K562 (cell line): Measurements from ENCODE around the gene COL1A1. TPM values are rescaled to one million over a fixed set of nuclear protein-coding genes. Genes with fewer than 3 reads are reported as not detected.

Experiments
- CBFA2T2 ChIP-seq: fragments of 450-650 bp; conservative IDR thresholded peaks from 2 replicates; pipeline ENCODE4 v1.6.1; 2017; ENCODE audit warnings: mild to moderate bottlenecking
- HES1 ChIP-seq: fragments of 450-650 bp; IDR thresholded peaks from 2 replicates; pipeline ENCODE4 v1.6.1; 2016; ENCODE audit warnings: low read depth, mild to moderate bottlenecking, moderate library complexity
- HMGXB4 ChIP-seq: sonication (generic); formaldehyde crosslinking; IDR thresholded peaks from 2 replicates; pipeline ENCODE4 v1.8.1; 2023; ENCODE audit warnings: mild to moderate bottlenecking, missing genetic modification reagents
- KLF16 ChIP-seq: IDR thresholded peaks from 2 replicates; pipeline ENCODE4 v1.6.1; 2016; ENCODE audit warnings: antibody characterized with exemption
- PHTF2 ChIP-seq: fragments of 250-450 bp; sonication (Bioruptor Pico); IDR thresholded peaks from 2 replicates; pipeline ENCODE4 v1.5.0; 2021; ENCODE audit warnings: mild to moderate bottlenecking
- PML ChIP-seq: IDR thresholded peaks from 2 replicates; pipeline ENCODE4 v1.6.1; 2012; ENCODE audit warnings: low read length, inconsistent platforms
- PRDM10 ChIP-seq: fragments of 450-650 bp; IDR thresholded peaks from 2 replicates; pipeline ENCODE4 v1.6.1; 2018; ENCODE audit not compliant: partially characterized antibody
- PTBP1 ChIP-seq: fragments of 200-400 bp; formaldehyde crosslinking; IDR thresholded peaks from 2 replicates; pipeline ENCODE4 v1.6.1; 2017; ENCODE audit warnings: low read depth, low read length
- RCOR1 ChIP-seq, 2 experiments: IDR thresholded peaks; 2 replicates each; pipeline ENCODE4 v1.6.1; 2012; ENCODE audit warnings: low read depth in 2 of 2, low read length in 2 of 2, borderline replicate concordance in 1 of 2, improper control_type of control experiment in 1 of 2
- SNIP1 ChIP-seq: fragments of 450-650 bp; IDR thresholded peaks from 2 replicates; pipeline ENCODE4 v1.7.1; 2017; ENCODE audit warnings: low read depth, mild to moderate bottlenecking
- SP1 ChIP-seq: sonication (generic); formaldehyde crosslinking; IDR thresholded peaks from 2 replicates; pipeline ENCODE4 v1.8.1; 2022; ENCODE audit warnings: mild to moderate bottlenecking, missing genetic modification reagents
- TEAD1 ChIP-seq, 2 experiments: fragments of 450-650 bp in 1 of 2; sonication (generic) in 1 of 2; formaldehyde crosslinking; IDR thresholded peaks; 2 replicates each; pipeline versions ENCODE4 v1.4.0 to v1.8.0; 2020 to 2022; ENCODE audit warnings: mild to moderate bottlenecking in 2 of 2, missing genetic modification reagents in 1 of 2
- TEAD4 ChIP-seq, 2 experiments: sonication (generic) in 1 of 2; formaldehyde crosslinking in 1 of 2; IDR thresholded peaks; 2 replicates each; pipeline versions ENCODE4 v1.6.1 to v1.8.0; 2012 to 2022; ENCODE audit warnings: borderline replicate concordance in 1 of 2, inconsistent platforms in 1 of 2, low read length in 1 of 2, mild to moderate bottlenecking in 1 of 2, missing genetic modification reagents in 1 of 2
- TOE1 ChIP-seq, 2 experiments: fragments of 450-650 bp in 1 of 2; sonication (generic) in 1 of 2; formaldehyde crosslinking in 1 of 2; IDR thresholded peaks; 2 replicates each; pipeline versions ENCODE4 v1.7.1 to v1.8.0; 2016 to 2022; ENCODE audit warnings: borderline replicate concordance in 2 of 2, mild to moderate bottlenecking in 2 of 2, antibody characterized with exemption in 1 of 2, inconsistent platforms in 1 of 2, low read depth in 1 of 2, missing genetic modification reagents in 1 of 2, moderate library complexity in 1 of 2
- ZNF277 ChIP-seq: fragments of 250-450 bp; sonication (Bioruptor Pico); IDR thresholded peaks from 2 replicates; pipeline ENCODE4 v1.8.0; 2022; ENCODE audit warnings: inconsistent platforms, mild to moderate bottlenecking, moderate library complexity, borderline replicate concordance
- ZNF311 ChIP-seq: fragments of 250-450 bp; sonication (Bioruptor Pico); IDR thresholded peaks from 2 replicates; pipeline ENCODE4 v1.4.0; 2020; ENCODE audit warnings: mild to moderate bottlenecking, moderate library complexity
- ZNF41 ChIP-seq: fragments of 250-450 bp; sonication (Bioruptor Pico); conservative IDR thresholded peaks from 2 replicates; pipeline ENCODE4 v1.4.0; 2020; ENCODE audit warnings: mild to moderate bottlenecking
- ZNF766 ChIP-seq: fragments of 200-800 bp; sonication (Bioruptor generic); conservative IDR thresholded peaks from 2 replicates; pipeline ENCODE4 v1.6.1; 2016; ENCODE audit warnings: missing genetic modification characterization, missing compliant biosample characterization
- polyA plus RNA-seq, 8 experiments: library from polyadenylated mRNA; depleted of rRNA in 4 of 8; stranded (reverse) in 5 of 8; unstranded in 3 of 8; fragments of >200 nt; fragmentation: Nextera tagmentation in 2 of 8; fragmentation: Illumina TruSeq in 1 of 8; extraction: Ambion mirVana in 2 of 8; extraction: Trizol in 1 of 8; gene quantifications; 2 replicates each; pipeline versions ENCODE4 v1.2.1 to v1.2.3, GENCODE V29; 2011 to 2014; ENCODE audit warnings: inconsistent platforms in 1 of 8, missing spikeins in 1 of 8
- total RNA-seq, 7 experiments: library from RNA; depleted of rRNA in 6 of 7; stranded (reverse); fragments of >200 nt in 6 of 7; fragmentation: Illumina TruSeq in 2 of 7; extraction: Trizol in 2 of 7; gene quantifications; 2 replicates each; pipeline versions ENCODE4 v1.2.1 to v1.2.3, GENCODE V29; 2011 to 2021; ENCODE audit warnings: low replicate concordance in 1 of 7

Gene COL1A1
- total and polyA plus RNA-seq, 9 of the 15 experiments (the other 6 are each of a cell fraction or from before 2014, with no cell fraction given): 0.04 to 3.4 (median 0.18) TPM

DNA sequence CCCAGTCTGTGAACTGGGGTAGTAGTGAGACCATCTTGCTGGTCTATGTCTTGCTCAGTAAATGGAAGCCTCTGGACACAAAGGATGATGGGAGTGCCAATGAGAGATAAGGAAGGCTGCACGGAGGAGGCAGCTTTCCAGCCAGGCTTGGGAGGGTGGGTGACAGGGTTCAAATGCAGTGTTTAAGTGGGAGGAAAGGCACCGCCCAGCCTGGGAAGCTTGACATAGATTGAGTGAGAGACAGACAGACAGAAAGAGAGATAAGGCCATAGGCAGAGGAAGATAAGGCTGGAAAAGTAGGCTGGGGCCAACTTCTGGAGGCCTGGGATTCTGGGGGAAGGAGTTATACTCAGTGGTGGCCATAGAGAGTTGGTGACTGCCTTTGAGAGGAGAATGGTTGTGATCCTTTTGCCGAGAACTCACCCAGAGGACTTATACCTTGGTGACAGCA, 7.2 kb upstream of the COL1A1 start (continued):
- TF ChIP-seq PRDM10 (peak; percentile 46), KLF16 (peak; percentile 92), ZNF277 (CRISPR knock-in tag) (no peak), ZNF766 (CRISPR knock-in tag) (peak; percentile 80), ZNF41 (CRISPR knock-in tag) (peak; percentile 68; the same call in 1 of the 2 replicates), CBFA2T2 (peak; percentile 96), ZNF311 (CRISPR knock-in tag) (0 out of 2 replicates have a peak, but pooled peaks have one; percentile 42), TOE1 (IDR thresholded peaks at IDR 0.05; ENCODE audit: borderline replicate concordance) (peak; percentile 78; the same call in 1 of the 2 replicates), TOE1 (CRISPR knock-in tag; IDR thresholded peaks at IDR 0.05; ENCODE audit: borderline replicate concordance, low read depth) (no peak), SNIP1 (0 out of 2 replicates have a peak, but pooled peaks have one; percentile 2), HES1 (peak; percentile 74; the same call in 1 of the 2 replicates), TEAD1 (CRISPR knock-in tag; IDR thresholded peaks at IDR 0.05) (peak in 1 of 2 experiments; percentile 23; a peak in 1 of 4 replicates), PHTF2 (CRISPR knock-in tag) (peak; percentile 42; the same call in 1 of the 2 replicates), RCOR1 (IDR thresholded peaks at IDR 0.05; ENCODE audit: borderline replicate concordance in 1 of 2, low read depth in 2 of 2, low read length in 2 of 2) (peak; percentile 37 to 98; a peak in 3 of 4 replicates), PTBP1 (peak; percentile 91; the same call in 1 of the 2 replicates), HMGXB4 (CRISPR knock-in tag) (no peak), TEAD4 (IDR thresholded peaks at IDR 0.05; ENCODE audit: low read length) (peak; percentile 96), TEAD4 (CRISPR knock-in tag; IDR thresholded peaks at IDR 0.05; ENCODE audit: borderline replicate concordance) (no peak), SP1 (CRISPR knock-in tag) (0 out of 2 replicates have a peak, but pooled peaks have one; percentile 38), PML (peak; percentile 81)
